HG03354 (cell line): Measurements from ENCODE around the gene TNFAIP3.
"Not testable (repeated sequence)": the region's sequence is repeated elsewhere in the genome, so short reads cannot be mapped to it uniquely, and the experiment has no call there.

ENCODE experiments used
- ATAC-seq: cut with Tn5 transposase; IDR thresholded peaks from one replicate; pipeline ENCODE4 v1.9.1; 2021; ENCODE audit warnings: mild to moderate bottlenecking; ENCODE audit not compliant: unreplicated experiment, poor library complexity, severe bottlenecking

Gene TNFAIP3

DNA sequence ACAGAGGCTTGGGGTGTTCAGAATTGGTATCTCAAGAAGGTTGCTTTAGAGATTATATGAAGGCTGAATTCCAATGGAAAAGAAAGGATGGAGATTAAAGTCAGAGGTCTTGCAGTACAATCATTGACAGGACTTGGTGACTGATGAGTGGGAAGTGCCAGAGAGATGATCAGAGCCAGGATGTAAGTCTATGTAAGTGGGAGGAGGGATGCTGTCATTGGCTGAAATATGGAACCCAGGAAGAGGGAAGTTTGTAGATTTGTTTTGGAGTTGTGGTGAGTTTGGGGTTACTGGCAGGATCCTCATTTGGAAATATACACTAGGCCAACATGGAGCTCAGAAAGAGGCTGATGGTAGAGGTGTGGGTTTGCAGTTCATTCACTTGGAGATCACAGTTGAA lies 23.8 kb upstream of the TNFAIP3 start:
- ATAC-seq = no peak

DNA sequence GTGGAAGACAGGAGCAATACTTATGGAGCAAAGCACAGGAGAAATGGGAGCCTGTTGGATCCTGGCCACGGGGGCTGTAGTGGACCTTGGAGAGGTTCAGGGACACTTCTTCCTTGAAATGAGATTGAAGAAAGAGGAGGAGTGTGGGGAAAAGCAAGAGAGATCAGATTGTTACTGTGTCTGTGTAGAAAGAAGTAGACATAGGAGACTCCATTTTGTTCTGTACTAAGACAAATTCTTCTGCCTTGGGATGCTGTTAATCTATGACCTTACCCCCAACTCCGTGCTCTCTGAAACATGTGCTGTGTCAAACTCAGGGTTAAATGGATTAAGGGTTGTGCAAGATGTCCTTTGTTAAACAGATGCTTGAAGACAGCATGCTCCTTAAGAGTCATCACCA lies 22.7 kb upstream of the TNFAIP3 start:
- not testable (repeated sequence) for ATAC-seq

GRCh38 chr6:137844773-137845172 lies 22.3 kb upstream of the TNFAIP3 start:
- ATAC-seq = not testable (repeated sequence)

- no peak for ATAC-seq
Observed at GRCh38 chr6:137845460-137845859, 21.6 kb upstream of the TNFAIP3 start.

GRCh38 chr6:137846274-137846673 lies 20.8 kb upstream of the TNFAIP3 start:
- ATAC-seq = no peak

DNA sequence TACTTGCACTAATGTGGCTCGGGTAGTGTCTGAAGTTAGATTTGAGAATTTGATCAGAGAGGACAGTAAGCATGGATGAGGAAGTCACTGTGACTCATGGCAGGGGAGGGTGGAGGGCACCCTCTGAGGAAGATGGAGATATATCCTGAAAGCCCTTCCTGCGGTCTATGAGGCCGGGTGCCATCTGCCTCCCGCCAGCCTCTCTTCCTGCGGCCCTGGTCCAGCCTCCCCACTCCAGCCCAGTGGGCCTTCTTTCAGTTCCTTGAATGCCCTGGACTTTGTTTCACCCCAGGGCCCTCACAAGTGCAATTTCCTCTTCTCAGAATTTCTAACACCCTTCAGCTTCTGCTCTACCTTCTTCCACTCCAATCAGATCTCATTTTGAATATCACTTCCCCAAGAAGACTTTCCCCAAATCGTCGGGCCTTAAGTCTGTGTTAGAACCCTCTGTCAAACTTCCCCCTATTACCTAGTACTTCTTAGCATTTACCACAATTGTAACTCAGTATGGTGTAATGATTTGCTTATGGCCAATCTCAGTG lies 20.2 kb upstream of the TNFAIP3 start:
- ATAC-seq = no peak

DNA sequence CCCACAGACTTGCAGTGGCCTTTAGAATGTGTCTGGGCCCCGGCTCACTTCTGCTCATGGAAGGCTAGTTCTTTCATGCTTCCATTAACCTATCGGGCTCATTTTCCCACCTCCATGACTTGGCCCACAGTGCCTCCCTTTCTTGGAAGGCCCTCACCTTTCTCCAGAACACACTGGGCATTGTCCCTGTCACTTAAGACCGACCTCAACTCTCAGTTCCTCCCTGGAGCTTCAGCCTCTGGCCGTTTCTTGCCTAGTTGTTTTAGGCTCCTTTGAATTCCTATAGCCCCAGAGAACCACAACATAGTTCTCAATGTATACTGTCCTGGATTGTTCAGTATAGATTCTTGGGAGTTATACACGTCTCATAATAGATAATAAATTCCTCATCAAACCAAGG lies 19.3 kb upstream of the TNFAIP3 start:
- no peak for ATAC-seq

DNA sequence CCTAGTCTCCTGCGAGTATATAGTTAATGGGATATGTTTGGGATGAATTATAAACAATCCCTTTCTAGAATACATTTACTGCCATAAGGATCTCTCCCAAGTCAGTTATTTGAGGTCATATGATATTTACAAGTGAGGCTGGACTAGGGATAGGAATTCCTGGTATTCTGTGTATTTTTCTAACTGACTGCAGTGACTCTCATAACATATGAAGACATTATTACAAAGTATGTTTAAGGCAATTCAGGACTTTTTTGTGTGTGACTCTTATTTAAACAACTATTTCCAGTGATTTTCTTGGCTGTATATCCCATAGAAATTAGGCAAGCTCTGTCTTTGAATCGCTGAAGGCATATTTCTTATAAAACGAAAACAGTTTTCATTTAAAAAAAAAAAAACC lies 18.4 kb upstream of the TNFAIP3 start:
- no peak for ATAC-seq

DNA sequence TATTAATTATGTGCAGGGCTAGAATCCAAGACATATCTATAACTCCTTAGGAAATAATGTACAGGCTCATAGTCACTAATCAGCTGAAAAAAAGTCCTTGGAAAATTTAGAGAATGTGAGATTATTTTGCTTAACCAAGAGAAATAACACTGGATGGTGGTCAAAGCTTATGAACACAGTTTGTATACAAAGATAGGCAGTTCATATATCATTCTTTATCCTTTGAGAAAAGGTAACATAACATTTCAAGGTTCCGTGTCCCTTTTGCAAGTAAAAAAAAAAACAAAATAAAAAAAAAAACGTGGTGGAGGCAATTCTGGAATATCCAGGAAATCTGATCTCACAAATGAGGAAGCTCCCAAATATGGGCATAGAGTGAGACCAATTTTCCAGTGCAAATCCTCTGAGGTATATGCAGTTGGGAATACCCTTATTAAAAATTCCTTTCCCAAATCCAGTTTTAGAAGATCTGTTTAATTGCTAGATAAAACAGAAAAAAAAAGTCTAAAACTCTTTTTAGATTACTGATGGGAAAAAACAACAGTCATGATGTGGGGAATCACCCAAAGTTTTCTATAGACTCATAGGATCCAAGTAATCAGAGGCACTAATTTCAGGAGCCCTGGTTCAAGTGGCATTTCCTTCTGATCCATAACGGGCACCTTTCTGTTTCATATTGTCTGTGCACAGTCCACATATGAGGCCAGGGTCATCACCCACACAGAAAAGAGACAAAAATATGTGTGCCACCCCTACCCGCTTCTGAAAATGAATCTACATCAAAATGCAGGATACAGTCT lies 17.7 kb upstream of the TNFAIP3 start:
- ATAC-seq = no peak

- ATAC-seq = no peak
Observed at GRCh38 chr6:137849981-137850714, 16.9 kb upstream of the TNFAIP3 start.

GRCh38 chr6:137850816-137851602 lies 16.1 kb upstream of the TNFAIP3 start:
- no peak for ATAC-seq

DNA sequence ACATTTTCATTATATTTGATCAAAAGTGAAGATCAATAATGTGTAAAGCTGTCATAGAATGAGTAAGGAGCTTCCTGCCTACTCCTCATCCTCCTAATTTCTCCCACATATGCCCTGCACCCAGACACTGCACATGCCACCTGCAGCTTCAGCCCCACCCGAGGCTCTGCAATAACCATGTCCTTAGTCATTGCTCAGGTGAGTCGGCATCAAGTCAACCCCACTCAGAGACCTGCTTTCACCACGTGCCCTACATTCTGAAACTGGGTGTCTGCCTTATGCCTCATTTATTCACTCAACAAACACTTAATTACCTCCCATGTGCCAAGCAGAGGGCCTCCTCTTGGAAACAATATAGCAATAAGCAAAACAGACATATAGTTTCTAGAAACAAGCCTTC lies 15.4 kb upstream of the TNFAIP3 start:
- ATAC-seq = no peak

DNA sequence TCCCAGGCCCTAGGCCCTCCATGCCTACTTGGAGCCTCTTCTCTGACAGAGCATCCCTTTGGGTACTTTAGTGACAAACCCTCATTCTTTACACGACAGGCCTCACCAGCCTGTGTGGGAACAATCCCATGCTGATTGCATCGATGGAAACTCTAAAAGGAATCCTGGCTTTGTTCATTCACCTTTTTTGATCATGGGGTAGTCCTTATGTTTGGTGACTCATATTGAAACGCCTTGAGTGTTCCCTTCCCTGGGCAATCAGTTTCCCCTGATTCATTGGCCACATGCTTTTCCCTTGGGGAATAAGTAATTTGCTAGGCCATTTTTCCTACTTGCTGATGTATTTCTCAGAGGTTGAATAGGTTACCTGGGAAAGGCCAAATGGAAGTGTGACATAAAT lies 14.7 kb upstream of the TNFAIP3 start:
- no peak for ATAC-seq

DNA sequence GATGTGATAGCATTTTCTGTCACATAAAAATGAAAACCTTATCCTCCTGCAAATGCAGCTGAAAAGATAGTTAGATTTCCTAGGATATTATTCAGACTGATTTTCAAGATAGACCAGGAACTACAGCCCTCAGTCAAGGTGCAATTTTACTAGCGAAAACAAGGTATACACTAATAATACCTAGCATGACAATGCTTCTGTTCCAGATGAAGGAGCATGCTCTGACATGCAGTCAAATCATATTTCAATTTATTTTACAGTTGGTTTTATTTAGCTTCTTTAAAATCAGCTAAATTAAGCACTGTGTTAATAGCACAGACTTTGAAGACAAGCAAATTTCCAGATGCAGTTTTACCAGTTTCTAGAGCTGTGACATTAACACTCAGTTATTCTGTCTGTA lies 14.2 kb upstream of the TNFAIP3 start:
- ATAC-seq = no peak

DNA sequence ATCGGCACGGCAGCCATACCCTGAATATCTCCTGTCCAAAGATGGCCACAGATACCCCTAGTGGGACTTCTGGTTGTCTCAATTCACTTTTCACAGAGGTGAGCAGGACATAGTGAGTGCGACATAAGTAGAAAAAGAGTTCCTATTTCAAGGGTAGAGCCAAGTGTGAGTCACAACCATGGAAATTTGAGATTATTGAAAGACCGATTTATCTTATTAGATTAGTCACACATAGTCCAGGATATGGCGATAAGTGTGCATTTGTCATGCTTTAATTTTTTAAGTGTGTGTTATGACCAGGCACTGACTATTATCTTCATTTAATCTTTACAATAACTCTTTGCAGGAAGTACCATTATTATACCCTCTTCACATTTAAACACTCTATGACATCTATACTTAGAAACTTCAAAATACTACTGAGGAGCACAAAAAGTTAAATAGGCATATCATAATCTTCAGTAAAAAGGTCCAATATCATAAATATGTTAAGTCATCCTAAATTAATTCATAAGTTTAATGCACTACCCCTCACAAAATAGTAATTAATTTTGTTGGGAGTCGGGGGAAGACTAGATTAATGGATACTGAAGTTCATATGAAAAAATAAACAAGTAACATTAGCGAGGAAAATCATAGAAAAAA lies 13.4 kb upstream of the TNFAIP3 start:
- no peak for ATAC-seq

- no peak for ATAC-seq
Observed at GRCh38 chr6:137856138-137856898, 10.7 kb upstream of the TNFAIP3 start.

DNA sequence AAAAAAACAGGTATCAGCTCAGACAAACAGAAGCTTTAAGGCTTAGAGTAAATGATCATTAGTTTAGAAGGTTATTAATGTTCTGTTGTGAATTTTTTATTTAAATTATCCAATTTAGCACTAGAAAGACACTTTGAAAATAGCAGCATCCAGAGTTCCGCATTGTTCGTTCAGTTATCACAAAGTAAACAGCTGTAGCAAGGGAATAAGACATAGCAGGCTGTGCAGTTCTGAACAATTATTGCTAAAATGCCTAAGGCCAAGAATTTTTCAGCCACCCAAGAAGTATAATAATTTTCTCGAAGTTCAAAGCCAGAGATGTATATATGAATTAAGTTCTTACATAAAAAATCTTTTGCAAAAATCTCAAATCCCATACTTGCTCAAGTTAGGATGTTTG lies 8.0 kb upstream of the TNFAIP3 start:
- ATAC-seq = no peak

DNA sequence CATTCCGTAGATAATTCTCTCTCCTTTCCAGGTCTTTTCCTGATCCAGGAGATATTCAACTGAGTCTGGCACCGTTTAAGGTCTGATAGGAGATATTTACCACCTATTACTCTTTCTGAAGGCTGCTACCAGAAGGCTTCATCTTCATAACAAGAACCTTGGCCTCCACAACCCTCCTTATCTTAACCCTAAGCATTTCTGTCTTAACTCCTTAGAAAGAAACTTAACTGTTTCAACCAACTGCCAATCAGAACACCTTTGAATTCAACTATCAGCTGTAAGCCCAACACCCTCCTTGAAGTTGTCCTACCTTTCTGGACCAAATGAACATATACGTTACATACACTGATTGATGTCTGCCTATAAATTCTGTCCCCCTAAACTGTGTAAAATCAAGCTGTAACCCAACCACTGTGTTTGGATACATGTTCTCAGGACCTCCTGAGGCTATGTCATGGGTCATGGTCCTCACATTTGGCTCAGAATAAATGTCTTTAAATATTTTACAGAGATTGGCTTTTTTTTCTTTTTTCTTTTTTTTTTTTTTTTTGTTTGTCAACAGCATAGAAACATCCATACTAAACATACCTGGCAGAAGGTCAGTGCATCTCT lies 6.6 kb upstream of the TNFAIP3 start:
- ATAC-seq = no peak
